K562 (cell line): ENCODE data around the gene RRAD. TPM values are rescaled to one million over a fixed set of nuclear protein-coding genes. Genes with fewer than 3 reads are reported as not detected.

Source experiments
- ATAC-seq: fragments of 200-7000 bp; cut with Tn5 transposase; 3 replicates; pipeline ENCODE4 v1.9.1; 2020; ENCODE audit warnings: moderate library complexity
- BruUV-seq: library from RNA; stranded (reverse); fragments of 400-500 nt; replicated peaks from 2 replicates; lab custom pipeline; 2021; lab: Mats Ljungman, UMichigan
- CTCF ChIA-PET: fragments of 300-600 bp; formaldehyde crosslinking; extraction: SDS; loops from one replicate; lab custom pipeline; 2021; ENCODE audit warnings: low intra/inter-chr PET ratio; lab: Yijun Ruan, JAX
- POLR2A ChIA-PET: fragments of 300-600, 350-650 bp; sonication (Branson Sonifier 250); formaldehyde crosslinking; extraction: SDS; loops from one replicate; lab custom pipeline; 2021; ENCODE audit warnings: antibody characterized with exemption, inconsistent platforms; lab: Yijun Ruan, JAX
- DNase-seq, 4 experiments: peaks; one replicate each; pipeline versions ENCODE4 v3.0.0 to v3.0.0-alpha.2; 2011 to 2018; ENCODE audit warnings: low spot score in 3 of 4, mixed read lengths in 3 of 4; ENCODE audit errors: extremely low read depth in 1 of 4
- FAIRE-seq: peaks from 2 replicates; lab custom pipeline; 2011; peaks lifted over from hg19 to GRCh38; lab: Jason Lieb, UNC
- H2AFZ ChIP-seq: 2 replicates; pipeline ENCODE4 v1.6.0; 2011; ENCODE audit warnings: low read depth, low read length, control low read depth, inconsistent platforms
- H3K27ac ChIP-seq: fragments of 200-600 bp; 3 replicates; pipeline ENCODE4 v1.8.0; 2011; ENCODE audit warnings: low read depth, mild to moderate bottlenecking, control low read depth, inconsistent platforms, low read length, moderate library complexity, mixed read lengths; ENCODE audit errors: extremely low read depth
- H3K27me3 ChIP-seq, 2 experiments: fragments of 300-600 bp in 1 of 2; 2 replicates in 1 of 2; 3 replicates in 1 of 2; pipeline versions ENCODE4 v1.6.0 to v1.8.0; 2011; ENCODE audit warnings: inconsistent platforms in 2 of 2, low read length in 2 of 2, mild to moderate bottlenecking in 1 of 2, mixed read lengths in 1 of 2, moderate library complexity in 1 of 2; ENCODE audit not compliant: control insufficient read depth in 2 of 2, insufficient read depth in 2 of 2
- H3K36me3 ChIP-seq: fragments of 300-600 bp; 3 replicates; pipeline ENCODE4 v1.8.0; 2011; ENCODE audit warnings: mild to moderate bottlenecking, low read length, inconsistent platforms; ENCODE audit not compliant: control insufficient read depth, insufficient read depth
- H3K4me1 ChIP-seq, 2 experiments: fragments of 200-600 bp in 1 of 2; replicated peaks in 1 of 2; 2 replicates in 1 of 2; 3 replicates in 1 of 2; pipeline versions ENCODE4 v1.5.1 to v1.8.0; 2011; ENCODE audit warnings: inconsistent platforms in 2 of 2, low read length in 2 of 2, mild to moderate bottlenecking in 1 of 2, mixed read lengths in 1 of 2, moderate library complexity in 1 of 2; ENCODE audit not compliant: control insufficient read depth in 2 of 2, insufficient read depth in 2 of 2
- H3K4me2 ChIP-seq: 2 replicates; pipeline ENCODE4 v1.6.1; 2011; ENCODE audit warnings: low read length, control low read depth, inconsistent platforms, mixed read lengths; ENCODE audit not compliant: insufficient read depth
- H3K4me3 ChIP-seq: fragments of 200-600 bp; sonication (generic), shearing (Covaris generic); 2 replicates; pipeline ENCODE4 v1.5.1; 2016; ENCODE audit warnings: control low read depth, inconsistent platforms
- H3K79me2 ChIP-seq: fragments of 200-600 bp; 3 replicates; pipeline ENCODE4 v1.8.0; 2011; ENCODE audit warnings: low read length, inconsistent platforms; ENCODE audit not compliant: control insufficient read depth, insufficient read depth
- H3K9ac ChIP-seq, 2 experiments: 2 replicates each; pipeline versions ENCODE4 v1.6.0 to v1.6.1; 2011; ENCODE audit warnings: low read depth in 2 of 2, low read length in 2 of 2, control low read depth in 1 of 2, inconsistent platforms in 1 of 2, mild to moderate bottlenecking in 1 of 2, mixed read lengths in 1 of 2; ENCODE audit not compliant: insufficient read depth in 1 of 2
- H3K9me1 ChIP-seq: one replicate; pipeline ENCODE4 v1.6.0; 2011; ENCODE audit warnings: inconsistent platforms, mild to moderate bottlenecking, low read length, moderate library complexity; ENCODE audit not compliant: control insufficient read depth, insufficient read depth
- H3K9me3 ChIP-seq: replicated peaks from 2 replicates; pipeline ENCODE4 v1.5.1; 2011; ENCODE audit warnings: low read depth, low read length, inconsistent platforms; ENCODE audit not compliant: control insufficient read depth, insufficient read depth
- H4K20me1 ChIP-seq: replicated peaks from 2 replicates; pipeline ENCODE4 v1.6.1; 2011; ENCODE audit warnings: low read length, inconsistent platforms, mixed read lengths; ENCODE audit not compliant: control insufficient read depth, insufficient read depth
- CCNT2 ChIP-seq: IDR thresholded peaks from 2 replicates; pipeline ENCODE4 v1.6.1; 2011; ENCODE audit warnings: borderline replicate concordance, low read depth, mild to moderate bottlenecking, moderate library complexity, mixed read lengths, low read length; ENCODE audit not compliant: insufficient read length; ENCODE audit errors: extremely low read depth
- HMG20B ChIP-seq: fragments of 250-450 bp; sonication (Bioruptor Pico); IDR thresholded peaks from 2 replicates; pipeline ENCODE4 v1.5.0; 2021; ENCODE audit warnings: mild to moderate bottlenecking
- KDM2B ChIP-seq: fragments of 250-450 bp; sonication (Bioruptor Pico); IDR thresholded peaks from 2 replicates; pipeline ENCODE4 v1.8.0; 2021; ENCODE audit warnings: mild to moderate bottlenecking, moderate library complexity
- MCM5 ChIP-seq: fragments of 450-650 bp; IDR thresholded peaks from 2 replicates; pipeline ENCODE4 v1.6.1; 2016; ENCODE audit warnings: low read depth
- PHB2 ChIP-seq: fragments of 450-650 bp; IDR thresholded peaks from 2 replicates; pipeline ENCODE4 v1.6.1; 2017; ENCODE audit warnings: low read depth
- RBFOX2 ChIP-seq: fragments of 200-400 bp; formaldehyde crosslinking; IDR thresholded peaks from 2 replicates; pipeline ENCODE4 v1.6.1; 2017; ENCODE audit warnings: low read depth, mild to moderate bottlenecking, low read length, moderate library complexity
- RBM14 ChIP-seq: fragments of 200-400 bp; formaldehyde crosslinking; IDR thresholded peaks from 2 replicates; pipeline ENCODE4 v1.6.1; 2018; ENCODE audit warnings: low read depth, mild to moderate bottlenecking, low read length, moderate library complexity, borderline replicate concordance; ENCODE audit not compliant: insufficient read depth
- RCOR1 ChIP-seq, 2 experiments: IDR thresholded peaks; 2 replicates each; pipeline ENCODE4 v1.6.1; 2012; ENCODE audit warnings: low read depth in 2 of 2, low read length in 2 of 2, borderline replicate concordance in 1 of 2, improper control_type of control experiment in 1 of 2
- SNAPC5 ChIP-seq: fragments of 250-450 bp; sonication (Bioruptor Pico); IDR thresholded peaks from 2 replicates; pipeline ENCODE4 v1.8.0; 2021; ENCODE audit warnings: moderate library complexity, mild to moderate bottlenecking, inconsistent platforms
- SREBF2 ChIP-seq: sonication (generic); formaldehyde crosslinking; IDR thresholded peaks from 2 replicates; pipeline ENCODE4 v1.4.0; 2020; ENCODE audit warnings: mild to moderate bottlenecking, missing genetic modification reagents
- TCF15 ChIP-seq: fragments of 250-450 bp; sonication (Bioruptor Pico); IDR thresholded peaks from 2 replicates; pipeline ENCODE4 v1.8.0; 2022; ENCODE audit warnings: moderate library complexity, mild to moderate bottlenecking, inconsistent platforms
- TEAD4 ChIP-seq, 2 experiments: sonication (generic) in 1 of 2; formaldehyde crosslinking in 1 of 2; IDR thresholded peaks; 2 replicates each; pipeline versions ENCODE4 v1.6.1 to v1.8.0; 2012 to 2022; ENCODE audit warnings: borderline replicate concordance in 1 of 2, inconsistent platforms in 1 of 2, low read length in 1 of 2, mild to moderate bottlenecking in 1 of 2, missing genetic modification reagents in 1 of 2
- WHSC1 ChIP-seq: IDR thresholded peaks from one replicate; pipeline ENCODE4 v1.6.1; 2012; ENCODE audit warnings: low read length, control low read depth, inconsistent platforms
- ZFP30 ChIP-seq: fragments of 250-450 bp; sonication (Bioruptor Pico); IDR thresholded peaks from 2 replicates; pipeline ENCODE4 v1.8.0; 2022; ENCODE audit warnings: moderate library complexity, mild to moderate bottlenecking, inconsistent platforms, borderline replicate concordance
- ZNF384 ChIP-seq: IDR thresholded peaks from 2 replicates; pipeline ENCODE4 v1.6.1; 2012; ENCODE audit warnings: low read depth, low read length, improper control_type of control experiment
- WGBS: fragments of 100-300 bp; shearing (Covaris generic); methylation state at CpG from one replicate; pipeline ENCODE4 v1.1.6; 2016; ENCODE audit warnings: low coverage, mixed read lengths; ENCODE audit not compliant: insufficient coverage; ENCODE audit errors: missing lambda C conversion rate; 5-methylcytosine and 5-hydroxymethylcytosine counted together
- in situ Hi-C: fragments of 300-500 bp; cut with MboI; formaldehyde crosslinking; loops from 4 replicates; pipeline ENCODE4 v1.15.0; 2018; ENCODE audit warnings: inconsistent platforms, mixed read lengths
- intact Hi-C: fragments of 100-400 bp; cut with micrococcal nuclease; formaldehyde crosslinking; loops from 2 replicates; pipeline ENCODE4 v1.14.2; 2022
- polyA plus RNA-seq, 8 experiments: library from polyadenylated mRNA; depleted of rRNA in 4 of 8; stranded (reverse) in 5 of 8; unstranded in 3 of 8; fragments of >200 nt; fragmentation: Nextera tagmentation in 2 of 8; fragmentation: Illumina TruSeq in 1 of 8; extraction: Ambion mirVana in 2 of 8; extraction: Trizol in 1 of 8; gene quantifications; 2 replicates each; pipeline versions ENCODE4 v1.2.1 to v1.2.3, GENCODE V29; 2011 to 2014; ENCODE audit warnings: inconsistent platforms in 1 of 8, missing spikeins in 1 of 8
- total RNA-seq, 7 experiments: library from RNA; depleted of rRNA in 6 of 7; stranded (reverse); fragments of >200 nt in 6 of 7; fragmentation: Illumina TruSeq in 2 of 7; extraction: Trizol in 2 of 7; gene quantifications; 2 replicates each; pipeline versions ENCODE4 v1.2.1 to v1.2.3, GENCODE V29; 2011 to 2021; ENCODE audit warnings: low replicate concordance in 1 of 7

Gene RRAD
- total and polyA plus RNA-seq, 9 of the 15 experiments (the other 6 are each of a cell fraction or from before 2014, with no cell fraction given), result 0.09 to 0.20 (median 0.13) TPM; not detected in 5

GRCh38 chr16:66943426-66944053 lies 18.2 kb upstream of the RRAD start:
- no peaks in the 10 kb centered on the region for H3K9me1 ChIP-seq
- TF ChIP-seq KDM2B (no peak), RBFOX2 (peak; percentile 48)
- peaks cover 0 to 12% of the 10 kb centered on the region in 2 experiments; a peak in 1 of 5 replicates for H3K4me1 ChIP-seq
- FAIRE-seq (no peak), ATAC-seq (no peak), DNase-seq (no peak)
- H3K9me3 ChIP-seq, result no peaks in the 10 kb centered on the region
- peak overlapping the region in 1 of 2 experiments; percentile 65; a peak in 1 of 4 replicates for H3K9ac ChIP-seq
- intact Hi-C loops, result no loop called here
- H3K36me3 ChIP-seq, result peaks cover 54% of the 10 kb centered on the region; the same call in 2 of the 3 replicates
- no peak overlapping the region for H3K4me3 ChIP-seq
- H3K4me2 ChIP-seq, result no peak overlapping the region
- BruUV-seq, result no TSS peak
- no peaks in the 10 kb centered on the region for H3K79me2 ChIP-seq
- 89% methylated on average over 15 of the region's 15 CpGs for WGBS
- H3K27ac ChIP-seq, result no peak overlapping the region
- no peak overlapping the region for H2AFZ ChIP-seq
- no peaks in the 10 kb centered on the region for H4K20me1 ChIP-seq
- in situ Hi-C loops, result no loop called here
- ChIA-PET POLR2A (interaction anchor here (0.6 to 1.1 kb wide), 7 partner anchors 9 to 260 kb away, joined by 3 read pairs; no protein-coding TSS in a partner anchor), CTCF (interaction anchor here (1.0 kb wide), 1 partner anchor 166 kb away, joined by 3 read pairs; the partner anchor contains the start of gene PHAF1)
- H3K27me3 ChIP-seq, result no peaks in the 10 kb centered on the region

DNA sequence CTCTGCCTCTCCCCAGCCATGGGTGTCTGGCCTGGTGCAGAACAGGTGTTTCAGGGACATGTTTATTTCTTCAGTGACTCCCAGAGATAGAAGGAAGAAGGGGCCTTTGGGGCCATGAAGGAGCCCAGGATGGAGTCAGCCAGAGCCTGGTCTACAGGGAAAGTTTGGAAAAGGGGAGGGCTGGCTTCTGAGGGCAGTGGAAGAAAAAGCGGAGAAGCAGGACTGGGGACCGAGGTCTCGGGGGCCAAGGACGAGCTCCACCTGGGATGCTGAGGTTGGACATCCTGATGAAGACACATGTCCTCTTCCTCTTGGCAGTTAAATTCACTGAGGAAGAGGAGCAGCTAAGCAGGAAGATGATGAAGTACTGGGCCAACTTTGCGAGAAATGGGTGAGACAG lies 17.6 kb upstream of the RRAD start:
- Histone ChIP-seq H4K20me1 (no peaks in the 10 kb centered on the region), H3K9me3 (no peaks in the 10 kb centered on the region), H3K4me2 (no peak overlapping the region), H3K79me2 (no peaks in the 10 kb centered on the region), H3K27ac (no peak overlapping the region), H3K9ac (no peak overlapping the region), H3K36me3 (peaks cover 58% of the 10 kb centered on the region; the same call in 2 of the 3 replicates), H3K4me3 (no peak overlapping the region), H2AFZ (no peak overlapping the region), H3K9me1 (no peaks in the 10 kb centered on the region), H3K27me3 (no peaks in the 10 kb centered on the region), H3K4me1 (peaks cover 0 to 9% of the 10 kb centered on the region in 2 experiments; a peak in 1 of 5 replicates)
- POLR2A ChIA-PET, result interaction anchor here (0.6 to 1.1 kb wide), 6 partner anchors 10 to 260 kb away, joined by 3 read pairs; no protein-coding TSS in a partner anchor
- CTCF ChIA-PET, result interaction anchor here (0.7 to 1.0 kb wide), 2 partner anchors 11 to 167 kb away, joined by 3 read pairs; partner anchors contain the start of gene PHAF1
- ATAC-seq, result no peak
- intact Hi-C loops, result no loop called here
- 92% methylated on average over 5 of the region's 5 CpGs for WGBS
- in situ Hi-C loops, result no loop called here
- BruUV-seq, result no TSS peak
- no peak for FAIRE-seq
- no peak for DNase-seq
- TF ChIP-seq HMG20B (CRISPR knock-in tag) (no peak), PHB2 (no peak), CCNT2 (no peak), TEAD4 (IDR thresholded peaks at IDR 0.05; ENCODE audit: low read length) (no peak), TEAD4 (CRISPR knock-in tag; IDR thresholded peaks at IDR 0.05; ENCODE audit: borderline replicate concordance) (no peak), SREBF2 (no peak), RCOR1 (IDR thresholded peaks at IDR 0.05; ENCODE audit: borderline replicate concordance in 1 of 2, low read depth in 2 of 2, low read length in 2 of 2) (no peak), ZNF384 (no peak), ZFP30 (CRISPR knock-in tag) (no peak), MCM5 (no peak), WHSC1 (no peak), SNAPC5 (no peak), RBM14 (no peak), TCF15 (CRISPR knock-in tag) (no peak)
